Measurements from ENCODE around the gene TAAR8.

TAAR8 gene

GRCh38 chr6:132552372-132552771 lies at the start of gene TAAR8:
Gene TAAR8 (plus strand): TSS chr6:132552672. CDS start chr6:132552693, 21 bp downstream.
- TF ChIP-seq REST (IDR thresholded peaks at IDR 0.05; ENCODE audit: low read depth) (no peak), EP300 (IDR thresholded peaks at IDR 0.05; ENCODE audit: borderline replicate concordance) (no peak), EGR1 (IDR thresholded peaks at IDR 0.05) (no peak), NFIC (IDR thresholded peaks at IDR 0.05) (no peak), ZBTB7A (IDR thresholded peaks at IDR 0.05; ENCODE audit: low read depth) (no peak), YY1 (IDR thresholded peaks at IDR 0.05; ENCODE audit: low read depth) (no peak), MAX (IDR thresholded peaks at IDR 0.05) (no peak)

- no peak for TF ChIP-seq EP300 (IDR thresholded peaks at IDR 0.05; ENCODE audit: borderline replicate concordance)
- TF ChIP-seq EGR1 (IDR thresholded peaks at IDR 0.05) = no peak
- TF ChIP-seq NFIC (IDR thresholded peaks at IDR 0.05) = no peak
- TF ChIP-seq FOXM1 (IDR thresholded peaks at IDR 0.05; ENCODE audit: borderline replicate concordance, low read depth) = no peak
- no peak for TF ChIP-seq TEAD4 (IDR thresholded peaks at IDR 0.05)
- TF ChIP-seq RAD21 (IDR thresholded peaks at IDR 0.05; ENCODE audit: low read depth) = no peak
Observed at GRCh38 chr6:132504757-132505156, 47.7 kb upstream of the TAAR8 start.

- no peak for TF ChIP-seq TCF12 (IDR thresholded peaks at IDR 0.05; ENCODE audit: low read depth)
- TF ChIP-seq USF1 (IDR thresholded peaks at IDR 0.05) = no peak
- no peak for TF ChIP-seq FOXM1 (IDR thresholded peaks at IDR 0.05; ENCODE audit: borderline replicate concordance, low read depth)
- no peak for TF ChIP-seq CREB1 (IDR thresholded peaks at IDR 0.05; ENCODE audit: low read depth)
- no peak for TF ChIP-seq MAX (IDR thresholded peaks at IDR 0.05)
- no peak for TF ChIP-seq EP300 (IDR thresholded peaks at IDR 0.05; ENCODE audit: borderline replicate concordance)
- TF ChIP-seq YY1 (IDR thresholded peaks at IDR 0.05; ENCODE audit: low read depth) = no peak
- no peak for TF ChIP-seq CEBPB (IDR thresholded peaks at IDR 0.05)
Observed at GRCh38 chr6:132505158-132505557, 47.3 kb upstream of the TAAR8 start.

- no peak for TF ChIP-seq FOXM1 (IDR thresholded peaks at IDR 0.05; ENCODE audit: borderline replicate concordance, low read depth)
- TF ChIP-seq YY1 (IDR thresholded peaks at IDR 0.05; ENCODE audit: low read depth) = no peak
- TF ChIP-seq ZBTB7A (IDR thresholded peaks at IDR 0.05; ENCODE audit: low read depth) = no peak
- TF ChIP-seq NFIC (IDR thresholded peaks at IDR 0.05) = no peak
Observed at GRCh38 chr6:132506461-132506860, 46.0 kb upstream of the TAAR8 start.

- TF ChIP-seq FOXM1 (IDR thresholded peaks at IDR 0.05; ENCODE audit: borderline replicate concordance, low read depth) = no peak
- TF ChIP-seq EGR1 (IDR thresholded peaks at IDR 0.05) = no peak
- no peak for TF ChIP-seq EP300 (IDR thresholded peaks at IDR 0.05; ENCODE audit: borderline replicate concordance)
- TF ChIP-seq TAF1 (IDR thresholded peaks at IDR 0.05; ENCODE audit: low read depth) = no peak
- TF ChIP-seq TEAD4 (IDR thresholded peaks at IDR 0.05) = no peak
- no peak for TF ChIP-seq CEBPB (IDR thresholded peaks at IDR 0.05)
- TF ChIP-seq CREB1 (IDR thresholded peaks at IDR 0.05; ENCODE audit: low read depth) = no peak
- TF ChIP-seq TCF12 (IDR thresholded peaks at IDR 0.05; ENCODE audit: low read depth) = no peak
- no peak for TF ChIP-seq USF1 (IDR thresholded peaks at IDR 0.05)
- no peak for TF ChIP-seq MAX (IDR thresholded peaks at IDR 0.05)
- no peak for TF ChIP-seq REST (IDR thresholded peaks at IDR 0.05; ENCODE audit: low read depth)
- no peak for TF ChIP-seq YY1 (IDR thresholded peaks at IDR 0.05; ENCODE audit: low read depth)
- TF ChIP-seq NFIC (IDR thresholded peaks at IDR 0.05) = no peak
- no peak for TF ChIP-seq RAD21 (IDR thresholded peaks at IDR 0.05; ENCODE audit: low read depth)
- no peak for TF ChIP-seq ZBTB7A (IDR thresholded peaks at IDR 0.05; ENCODE audit: low read depth)
Observed at GRCh38 chr6:132506869-132507808, 45.3 kb upstream of the TAAR8 start.
